H9 (cell line): Measurements from ENCODE around the gene PLCB1. TPM values are rescaled to one million over a fixed set of nuclear protein-coding genes. Genes with fewer than 3 reads are reported as not detected.

Experiments used
- DNase-seq: peaks from one replicate; pipeline ENCODE4 v3.0.0-alpha.2; 2017
- H2AFZ ChIP-seq: one replicate; pipeline ENCODE4 v1.6.1; 2013; ENCODE audit warnings: mild to moderate bottlenecking, low read length, control low read depth, moderate library complexity
- H2AK5ac ChIP-seq: 2 replicates; pipeline ENCODE4 v1.6.1; 2013; ENCODE audit warnings: low read length, control low read depth, mixed read lengths; ENCODE audit not compliant: insufficient read length
- H2BK120ac ChIP-seq: one replicate; pipeline ENCODE4 v1.6.1; 2013; ENCODE audit warnings: low read depth, mild to moderate bottlenecking, low read length, control low read depth, inconsistent platforms; ENCODE audit not compliant: poor library complexity, severe bottlenecking
- H2BK12ac ChIP-seq: 2 replicates; pipeline ENCODE4 v1.6.1; 2013; ENCODE audit warnings: low read length, control low read depth, mixed read lengths, low read depth; ENCODE audit not compliant: insufficient read length
- H2BK15ac ChIP-seq: 2 replicates; pipeline ENCODE4 v1.6.1; 2013; ENCODE audit warnings: low read depth, low read length, control low read depth
- H2BK20ac ChIP-seq: one replicate; pipeline ENCODE4 v1.6.1; 2013; ENCODE audit warnings: low read depth, mild to moderate bottlenecking, low read length, control low read depth, inconsistent platforms; ENCODE audit not compliant: poor library complexity, severe bottlenecking
- H2BK5ac ChIP-seq: 2 replicates; pipeline ENCODE4 v1.6.1; 2013; ENCODE audit warnings: low read length, control low read depth, mixed read lengths; ENCODE audit not compliant: insufficient read length
- H3K14ac ChIP-seq: 2 replicates; pipeline ENCODE4 v1.6.1; 2013; ENCODE audit warnings: low read length, control low read depth; ENCODE audit not compliant: insufficient read depth
- H3K18ac ChIP-seq: 2 replicates; pipeline ENCODE4 v1.6.1; 2013; ENCODE audit warnings: low read depth, mild to moderate bottlenecking, mixed read lengths, low read length, control low read depth; ENCODE audit not compliant: insufficient read length
- H3K23ac ChIP-seq: 2 replicates; pipeline ENCODE4 v1.6.1; 2013; ENCODE audit warnings: low read length, control low read depth, mixed read lengths, low read depth; ENCODE audit not compliant: insufficient read length
- H3K23me2 ChIP-seq: 2 replicates; pipeline ENCODE4 v1.6.1; 2013; ENCODE audit warnings: low read depth, mild to moderate bottlenecking, mixed read lengths, low read length, control low read depth; ENCODE audit not compliant: insufficient read length, poor library complexity, severe bottlenecking
- H3K27ac ChIP-seq: 2 replicates; pipeline ENCODE4 v1.5.1; 2013; ENCODE audit warnings: low read length, control low read depth, mixed read lengths, low read depth; ENCODE audit not compliant: insufficient read length
- H3K27me3 ChIP-seq: 2 replicates; pipeline ENCODE4 v1.6.1; 2013; ENCODE audit warnings: low read length, control low read depth, inconsistent platforms; ENCODE audit not compliant: insufficient read depth
- H3K4ac ChIP-seq: 2 replicates; pipeline ENCODE4 v1.6.1; 2013; ENCODE audit warnings: low read depth, mild to moderate bottlenecking, control low read depth, inconsistent platforms, low read length, moderate library complexity
- H3K4me1 ChIP-seq: 2 replicates; pipeline ENCODE4 v1.6.1; 2013; ENCODE audit warnings: low read length, control low read depth, inconsistent platforms; ENCODE audit not compliant: insufficient read depth
- H3K4me2 ChIP-seq: 2 replicates; pipeline ENCODE4 v1.6.1; 2013; ENCODE audit warnings: low read length, control low read depth, mixed read lengths; ENCODE audit not compliant: insufficient read length, insufficient read depth
- H3K56ac ChIP-seq: 2 replicates; pipeline ENCODE4 v1.6.1; 2013; ENCODE audit warnings: low read depth, mild to moderate bottlenecking, mixed read lengths, low read length, control low read depth; ENCODE audit not compliant: insufficient read length
- H3K79me1 ChIP-seq: 2 replicates; pipeline ENCODE4 v1.6.1; 2013; ENCODE audit warnings: low read depth, mild to moderate bottlenecking, moderate library complexity, low read length, control low read depth, inconsistent platforms; ENCODE audit not compliant: insufficient read depth, poor library complexity, severe bottlenecking
- H3K79me2 ChIP-seq: 2 replicates; pipeline ENCODE4 v1.6.1; 2013; ENCODE audit warnings: low read length, control low read depth, inconsistent platforms; ENCODE audit not compliant: insufficient read depth
- H3K9ac ChIP-seq: 2 replicates; pipeline ENCODE4 v1.6.1; 2013; ENCODE audit warnings: low read length, control low read depth, mixed read lengths; ENCODE audit not compliant: insufficient read length; ENCODE audit errors: extremely low read depth
- H3K9me3 ChIP-seq: one replicate; pipeline ENCODE4 v1.6.1; 2013; ENCODE audit warnings: low read depth, low read length, inconsistent platforms; ENCODE audit not compliant: control insufficient read depth
- H3T11ph ChIP-seq: one replicate; pipeline ENCODE4 v1.6.1; 2013; ENCODE audit warnings: mild to moderate bottlenecking, low read length, control low read depth, inconsistent platforms
- H4K20me1 ChIP-seq: one replicate; pipeline ENCODE4 v1.6.1; 2013; ENCODE audit not compliant: control insufficient read depth, insufficient read length, insufficient read depth
- H4K5ac ChIP-seq: 2 replicates; pipeline ENCODE4 v1.6.1; 2013; ENCODE audit warnings: low read depth, mild to moderate bottlenecking, mixed read lengths, low read length, control low read depth; ENCODE audit not compliant: insufficient read length
- H4K8ac ChIP-seq: replicated peaks from 2 replicates; pipeline ENCODE4 v1.6.1; 2013; ENCODE audit warnings: low read length, control low read depth, mixed read lengths, low read depth; ENCODE audit not compliant: insufficient read length
- H4K91ac ChIP-seq: 2 replicates; pipeline ENCODE4 v1.6.1; 2013; ENCODE audit warnings: low read depth, mild to moderate bottlenecking, moderate library complexity, mixed read lengths, low read length, control low read depth; ENCODE audit not compliant: insufficient read length
- H3K27ac Mint-ChIP-seq, 3 experiments: 2 replicates in 2 of 3; 3 replicates in 1 of 3; pipeline ENCODE4 v1.8.0; 2020 to 2021; ENCODE audit warnings: mixed read lengths in 3 of 3, mild to moderate bottlenecking in 1 of 3, moderate library complexity in 1 of 3
- H3K27me3 Mint-ChIP-seq: 2 replicates; pipeline ENCODE4 v1.8.0; 2021; ENCODE audit warnings: low read depth, mild to moderate bottlenecking, moderate library complexity, mixed read lengths
- H3K36me3 Mint-ChIP-seq, 3 experiments: 2 replicates in 2 of 3; 3 replicates in 1 of 3; pipeline ENCODE4 v1.8.0; 2020 to 2021; ENCODE audit warnings: low read depth in 3 of 3, mixed read lengths in 3 of 3; ENCODE audit not compliant: insufficient read depth in 1 of 3
- H3K4me1 Mint-ChIP-seq, 2 experiments: 2 replicates each; pipeline ENCODE4 v1.8.0; 2020; ENCODE audit warnings: mixed read lengths in 2 of 2
- H3K4me3 Mint-ChIP-seq, 2 experiments: 2 replicates in 1 of 2; 3 replicates in 1 of 2; pipeline ENCODE4 v1.8.0; 2020 to 2021; ENCODE audit warnings: mild to moderate bottlenecking in 2 of 2, mixed read lengths in 2 of 2, moderate library complexity in 1 of 2
- H3K9me3 Mint-ChIP-seq, 2 experiments: 2 replicates in 1 of 2; 3 replicates in 1 of 2; pipeline ENCODE4 v1.8.0; 2020; ENCODE audit warnings: mild to moderate bottlenecking in 2 of 2, mixed read lengths in 2 of 2, moderate library complexity in 1 of 2
- WGBS: extraction: QIAGEN DNeasy Blood & Tissue Kit; methylation state at CpG from one replicate; pipeline ENCODE4 v1.1.7; 2013; ENCODE audit warnings: missing lambda C conversion rate, low lambda C conversion rate, mixed read lengths; ENCODE audit not compliant: insufficient read length; ENCODE audit errors: extremely low coverage; 5-methylcytosine and 5-hydroxymethylcytosine counted together
- total RNA-seq: library from RNA; stranded (reverse); gene quantifications from 2 replicates; pipeline ENCODE4 v1.2.1, GENCODE V29; 2021
- TF ChIP-seq, protein P1 (sequence below): fragments of 200-600 bp; sonication (generic); conservative IDR thresholded peaks from 3 replicates; pipeline ENCODE4 v1.8.0; 2021; ENCODE audit warnings: antibody characterized with exemption, mild to moderate bottlenecking

Gene PLCB1
- total RNA-seq, 1 experiment from 2014 or later: 11.5 TPM

DNA sequence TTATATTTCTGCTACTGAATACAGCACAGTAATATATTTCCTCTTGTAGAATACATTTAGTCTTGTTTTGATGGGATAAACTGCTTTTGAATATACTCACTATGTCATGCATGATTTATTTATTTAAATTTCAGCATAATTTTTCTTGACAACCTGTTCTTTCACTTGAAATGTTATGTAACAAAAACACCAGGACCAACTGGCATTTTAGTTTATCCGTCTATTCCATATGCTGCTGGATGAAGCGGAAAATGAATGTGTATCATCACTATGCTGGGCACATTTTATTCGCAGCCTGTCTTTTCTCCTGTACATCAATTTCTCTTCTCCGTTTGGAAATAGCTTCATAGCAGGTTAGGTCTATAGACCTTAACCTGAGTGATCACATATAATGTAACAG is 730.0 kb downstream of the PLCB1 start:
- Histone ChIP-seq H3K79me2 (no peaks in the 10 kb centered on the region), H3K27me3 (no peaks in the 10 kb centered on the region), H3K4me1 (peaks cover 4% of the 10 kb centered on the region; the same call in 1 of the 2 replicates), H4K20me1 (no peaks in the 10 kb centered on the region), H4K5ac (no peak overlapping the region), H3T11ph (no peak overlapping the region), H4K8ac (no peak overlapping the region), H3K9ac (no peak overlapping the region), H3K23ac (no peak overlapping the region), H4K91ac (no peak overlapping the region), H2BK5ac (no peak overlapping the region), H2BK15ac (no peak overlapping the region), H2AFZ (no peak overlapping the region), H2AK5ac (no peak overlapping the region), H3K18ac (no peak overlapping the region), H3K27ac (no peak overlapping the region), H2BK12ac (no peak overlapping the region), H2BK20ac (no peak overlapping the region), H2BK120ac (no peak overlapping the region), H3K56ac (no peak overlapping the region), H3K14ac (no peak overlapping the region), H3K23me2 (no peaks in the 10 kb centered on the region), H3K4ac (no peak overlapping the region), H3K4me2 (no peak overlapping the region), H3K79me1 (no peaks in the 10 kb centered on the region), H3K9me3 (no peaks in the 10 kb centered on the region)
- DNase-seq: no peak
- Mint-ChIP-seq H3K27me3 (no peaks in the 10 kb centered on the region), H3K27ac (no peak overlapping the region), H3K36me3 (peaks cover 0 to under 1% (median 0%) of the 10 kb centered on the region in 3 experiments; a peak in 2 of 7 replicates), H3K4me1 (peaks cover 15 to 16% of the 10 kb centered on the region in 2 experiments; a peak in 3 of 4 replicates), H3K9me3 (no peaks in the 10 kb centered on the region), H3K4me3 (no peak overlapping the region)
- no CpG with 5 or more reads among the region's 4 CpGs for WGBS
- TF ChIP-seq, protein P1, sequence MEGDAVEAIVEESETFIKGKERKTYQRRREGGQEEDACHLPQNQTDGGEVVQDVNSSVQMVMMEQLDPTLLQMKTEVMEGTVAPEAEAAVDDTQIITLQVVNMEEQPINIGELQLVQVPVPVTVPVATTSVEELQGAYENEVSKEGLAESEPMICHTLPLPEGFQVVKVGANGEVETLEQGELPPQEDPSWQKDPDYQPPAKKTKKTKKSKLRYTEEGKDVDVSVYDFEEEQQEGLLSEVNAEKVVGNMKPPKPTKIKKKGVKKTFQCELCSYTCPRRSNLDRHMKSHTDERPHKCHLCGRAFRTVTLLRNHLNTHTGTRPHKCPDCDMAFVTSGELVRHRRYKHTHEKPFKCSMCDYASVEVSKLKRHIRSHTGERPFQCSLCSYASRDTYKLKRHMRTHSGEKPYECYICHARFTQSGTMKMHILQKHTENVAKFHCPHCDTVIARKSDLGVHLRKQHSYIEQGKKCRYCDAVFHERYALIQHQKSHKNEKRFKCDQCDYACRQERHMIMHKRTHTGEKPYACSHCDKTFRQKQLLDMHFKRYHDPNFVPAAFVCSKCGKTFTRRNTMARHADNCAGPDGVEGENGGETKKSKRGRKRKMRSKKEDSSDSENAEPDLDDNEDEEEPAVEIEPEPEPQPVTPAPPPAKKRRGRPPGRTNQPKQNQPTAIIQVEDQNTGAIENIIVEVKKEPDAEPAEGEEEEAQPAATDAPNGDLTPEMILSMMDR: no peak
